ENCODE results near the gene C1orf141.

C1orf141 gene

GRCh38 chr1:67059346-67059745, 75.4 kb downstream of the C1orf141 start:
- H3K4me3 ChIP-seq (ENCODE audit: low read length) = no peak overlapping the region
- peak; percentile 39 for DNase-seq (ENCODE audit: low read depth)
- no peak for TF ChIP-seq CTCF (IDR thresholded peaks at IDR 0.05; ENCODE audit: insufficient read depth, low read depth, low read length, missing control alignments)

GRCh38 chr1:67058761-67059160, 76.0 kb downstream of the C1orf141 start:
- peak; percentile 49 for DNase-seq (ENCODE audit: low read depth)
- H3K4me3 ChIP-seq (ENCODE audit: low read length) = no peak overlapping the region
- TF ChIP-seq CTCF (IDR thresholded peaks at IDR 0.05; ENCODE audit: insufficient read depth, low read depth, low read length, missing control alignments) = no peak

- no peak for TF ChIP-seq CTCF (IDR thresholded peaks at IDR 0.05; ENCODE audit: insufficient read depth, low read depth, low read length, missing control alignments)
- no peak for DNase-seq (ENCODE audit: low read depth)
- H3K4me3 ChIP-seq (ENCODE audit: low read length) = no peak overlapping the region
Observed at GRCh38 chr1:67058242-67058641, 76.5 kb downstream of the C1orf141 start.

- H3K4me3 ChIP-seq (ENCODE audit: low read length) = peak within 1 kb of the TSS; percentile 80
- TF ChIP-seq CTCF (IDR thresholded peaks at IDR 0.05; ENCODE audit: insufficient read depth, low read depth, low read length, missing control alignments) = no peak
- peak; percentile 73 for DNase-seq (ENCODE audit: low read depth)
Observed at GRCh38 chr1:67053785-67054772, 80.7 kb downstream of the C1orf141 start, which contains the start of gene SLC35D1. Gene SLC35D1, minus strand, starts transcription at chr1:67054148. Its CDS starts 135 bp downstream, at chr1:67054013.

- DNase-seq (ENCODE audit: low read depth) = no peak
- no peak for TF ChIP-seq CTCF (IDR thresholded peaks at IDR 0.05; ENCODE audit: insufficient read depth, low read depth, low read length, missing control alignments)
- H3K4me3 ChIP-seq (ENCODE audit: low read length) = peak overlapping the region; percentile 80
Observed at GRCh38 chr1:67053535-67053784, 81.3 kb downstream of the C1orf141 start.

- H3K4me3 ChIP-seq (ENCODE audit: low read length) = peak overlapping the region; percentile 80
- TF ChIP-seq CTCF (IDR thresholded peaks at IDR 0.05; ENCODE audit: insufficient read depth, low read depth, low read length, missing control alignments) = no peak
- DNase-seq (ENCODE audit: low read depth) = peak; percentile 94
Observed at GRCh38 chr1:67052741-67053534, 81.8 kb downstream of the C1orf141 start.

Measured in epithelial cell of esophagus (primary cell).